Neural cell (in vitro differentiated cells): ENCODE results near the gene PTPRD. TPM values are rescaled to one million over a fixed set of nuclear protein-coding genes. Genes with fewer than 3 reads are reported as not detected.

ENCODE experiments used
- H2AFZ ChIP-seq: fragments of 200-600, 300-800 bp; sonication (generic), shearing (Covaris generic); 2 replicates; pipeline ENCODE4 v1.6.0; 2014; ENCODE audit warnings: low read depth, mild to moderate bottlenecking, antibody characterized with exemption, low read length, moderate library complexity
- H3F3A ChIP-seq: fragments of 200-600 bp; shearing (Covaris generic); 2 replicates; pipeline ENCODE4 v1.6.1; 2016; ENCODE audit warnings: mild to moderate bottlenecking, moderate library complexity, mixed read lengths, antibody characterized with exemption, low read length; ENCODE audit not compliant: insufficient read depth, poor library complexity, severe bottlenecking
- H3K27ac ChIP-seq: fragments of 200-600, 300-800 bp; sonication (generic), shearing (Covaris generic); 2 replicates; pipeline ENCODE4 v1.5.1; 2014; ENCODE audit warnings: mild to moderate bottlenecking, low read length, moderate library complexity
- H3K27me3 ChIP-seq: fragments of 300-800, 200-600 bp; sonication (generic), shearing (Covaris generic); 2 replicates; pipeline ENCODE4 v1.6.0; 2014; ENCODE audit warnings: mild to moderate bottlenecking, low read depth, low read length, moderate library complexity; ENCODE audit not compliant: insufficient read depth
- H3K36me3 ChIP-seq: fragments of 300-800, 200-600 bp; sonication (generic), shearing (Covaris generic); 2 replicates; pipeline ENCODE4 v1.5.1; 2014; ENCODE audit warnings: mild to moderate bottlenecking, antibody characterized with exemption, low read length, moderate library complexity; ENCODE audit not compliant: insufficient read depth
- H3K4me2 ChIP-seq: fragments of 300-800, 200-600 bp; sonication (generic), shearing (Covaris generic); 2 replicates; pipeline ENCODE4 v1.6.0; 2014; ENCODE audit warnings: mild to moderate bottlenecking, low read length
- H3K4me3 ChIP-seq: fragments of 300-800, 200-600 bp; sonication (generic), shearing (Covaris generic); 2 replicates; pipeline ENCODE4 v1.5.1; 2014; ENCODE audit warnings: mild to moderate bottlenecking, low read length, moderate library complexity
- H3K79me2 ChIP-seq: fragments of 200-600 bp; shearing (Covaris generic); replicated peaks from 2 replicates; pipeline ENCODE4 v1.6.0; 2014; ENCODE audit warnings: mild to moderate bottlenecking, low read length, moderate library complexity; ENCODE audit not compliant: insufficient read depth
- H3K9ac ChIP-seq: fragments of 300-800, 200-600 bp; sonication (generic), shearing (Covaris generic); 2 replicates; pipeline ENCODE4 v1.6.1; 2016; ENCODE audit warnings: mild to moderate bottlenecking, low read length, mixed read lengths
- H3K9me2 ChIP-seq: fragments of 200-600 bp; shearing (Covaris generic); 2 replicates; pipeline ENCODE4 v1.6.1; 2016; ENCODE audit warnings: mild to moderate bottlenecking, low read length, mixed read lengths; ENCODE audit not compliant: insufficient read depth
- H3K9me3 ChIP-seq: fragments of 200-600, 300-800 bp; sonication (generic), shearing (Covaris generic); 2 replicates; pipeline ENCODE4 v1.6.1; 2016; ENCODE audit warnings: mild to moderate bottlenecking, mixed run types, low read length, moderate library complexity, mixed read lengths
- H4K20me1 ChIP-seq: fragments of 200-600 bp; shearing (Covaris generic); 2 replicates; pipeline ENCODE4 v1.6.1; 2016; ENCODE audit warnings: mild to moderate bottlenecking, mixed run types; ENCODE audit not compliant: insufficient read depth
- CTCF ChIP-seq: fragments of 450-650 bp; IDR thresholded peaks from 2 replicates; pipeline ENCODE4 v1.5.1; 2014; ENCODE audit warnings: antibody characterized with exemption, mild to moderate bottlenecking, moderate library complexity; ENCODE audit not compliant: poor library complexity, severe bottlenecking
- EP300 ChIP-seq: fragments of 450-650 bp; conservative IDR thresholded peaks from 2 replicates; pipeline ENCODE4 v1.6.1; 2014; ENCODE audit warnings: antibody characterized with exemption, mild to moderate bottlenecking, moderate library complexity; ENCODE audit not compliant: poor library complexity, severe bottlenecking
- EZH2 ChIP-seq: fragments of 200-600, 300-800 bp; shearing (Covaris generic), sonication (generic); IDR thresholded peaks from 2 replicates; pipeline ENCODE4 v1.6.1; 2014; ENCODE audit warnings: antibody characterized with exemption, low read length, borderline replicate concordance, mild to moderate bottlenecking; ENCODE audit not compliant: insufficient read depth, poor library complexity, severe bottlenecking
- MXI1 ChIP-seq: fragments of 450-650 bp; conservative IDR thresholded peaks from 2 replicates; pipeline ENCODE4 v1.6.1; 2014; ENCODE audit warnings: antibody characterized with exemption, mild to moderate bottlenecking; ENCODE audit not compliant: poor library complexity, severe bottlenecking
- POLR2AphosphoS5 ChIP-seq: IDR thresholded peaks from 2 replicates; pipeline ENCODE4 v1.6.1; 2012
- RAD21 ChIP-seq: fragments of 450-650 bp; conservative IDR thresholded peaks from 2 replicates; pipeline ENCODE4 v1.6.1; 2014; ENCODE audit warnings: antibody characterized with exemption, mild to moderate bottlenecking, moderate library complexity
- REST ChIP-seq: IDR thresholded peaks from 2 replicates; pipeline ENCODE4 v1.6.1; 2012; ENCODE audit warnings: borderline replicate concordance
- SMC3 ChIP-seq: fragments of 450-650 bp; conservative IDR thresholded peaks from 2 replicates; pipeline ENCODE4 v1.6.1; 2014; ENCODE audit warnings: antibody characterized with exemption, mild to moderate bottlenecking, moderate library complexity; ENCODE audit not compliant: poor library complexity
- TAF1 ChIP-seq: IDR thresholded peaks from 2 replicates; pipeline ENCODE4 v1.6.1; 2012; ENCODE audit warnings: low read depth
- polyA plus RNA-seq: library from polyadenylated mRNA; depleted of rRNA; stranded (reverse); fragments of >200 nt; gene quantifications from 2 replicates; pipeline ENCODE4 v1.2.3, GENCODE V29; 2014

PTPRD gene
- polyA plus RNA-seq, 1 donor from 2014 or later: 143 TPM

DNA sequence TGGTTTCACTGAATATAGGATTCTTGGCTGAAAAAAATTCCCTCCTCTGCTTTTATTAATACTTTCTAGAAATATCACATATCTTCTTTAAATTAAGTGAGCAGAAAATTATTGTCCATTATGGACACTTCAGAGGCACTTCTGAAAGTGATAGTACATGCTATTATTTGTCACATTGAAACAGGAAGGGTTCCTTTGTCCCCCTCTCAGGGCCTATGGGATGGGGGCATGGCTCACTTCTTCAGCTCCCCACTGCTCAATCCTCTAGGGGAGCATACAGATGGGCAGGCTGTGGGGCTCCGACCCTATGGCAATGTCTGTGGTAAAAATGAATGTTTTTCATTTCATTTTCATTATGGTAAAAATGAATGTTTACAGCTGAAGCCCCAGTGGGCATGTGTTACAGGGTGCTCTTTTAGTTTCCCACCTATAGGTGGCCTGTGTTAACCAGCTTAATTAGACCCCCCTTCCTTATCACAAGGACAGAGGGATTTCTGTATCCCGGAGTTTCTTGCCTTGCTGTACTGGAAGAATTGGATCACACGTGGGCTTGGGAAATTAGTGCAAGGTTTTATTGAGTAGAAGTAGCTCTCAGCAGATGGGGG, 1225.2 kb downstream of the PTPRD start:
- H3K27me3 ChIP-seq: no peaks in the 10 kb centered on the region
- H3K79me2 ChIP-seq: no peaks in the 10 kb centered on the region
- H3K9me3 ChIP-seq: no peaks in the 10 kb centered on the region
- H3K9me2 ChIP-seq: no peaks in the 10 kb centered on the region
- TF ChIP-seq POLR2AphosphoS5 (no peak), SMC3 (no peak), RAD21 (no peak), EP300 (no peak), REST (no peak), EZH2 (no peak), CTCF (no peak), TAF1 (no peak), MXI1 (no peak)
- no peaks in the 10 kb centered on the region for H4K20me1 ChIP-seq
- H3K9ac ChIP-seq: no peak overlapping the region
- H3K4me2 ChIP-seq: no peak overlapping the region
- H3K27ac ChIP-seq: no peak overlapping the region
- H3K4me3 ChIP-seq: no peak overlapping the region
- H2AFZ ChIP-seq: no peak overlapping the region
- H3F3A ChIP-seq: no peaks in the 10 kb centered on the region
- H3K36me3 ChIP-seq: no peaks in the 10 kb centered on the region

GRCh38 chr9:9362332-9362731, 1250.5 kb downstream of the PTPRD start:
- no peak overlapping the region for H3K4me2 ChIP-seq
- H3K27me3 ChIP-seq: no peaks in the 10 kb centered on the region
- no peaks in the 10 kb centered on the region for H4K20me1 ChIP-seq
- no peak overlapping the region for H3K27ac ChIP-seq
- H3K36me3 ChIP-seq: no peaks in the 10 kb centered on the region
- H3K4me3 ChIP-seq: no peak overlapping the region
- H3K9ac ChIP-seq: no peak overlapping the region
- TF ChIP-seq EZH2: no peak
- TF ChIP-seq POLR2AphosphoS5: peak; percentile 64
- TF ChIP-seq EP300: peak; percentile 86
- TF ChIP-seq CTCF: no peak
- no peak for TF ChIP-seq SMC3
- no peak overlapping the region for H2AFZ ChIP-seq
- H3K79me2 ChIP-seq: no peaks in the 10 kb centered on the region
- H3K9me2 ChIP-seq: no peaks in the 10 kb centered on the region
- no peaks in the 10 kb centered on the region for H3K9me3 ChIP-seq
- no peaks in the 10 kb centered on the region for H3F3A ChIP-seq
